ENCODE results near the gene TLCD1. TPM values are rescaled to one million over a fixed set of nuclear protein-coding genes. Genes with fewer than 3 reads are reported as not detected.
A peak's percentile ranks its signal among the peaks of the same experiment; 100 is the strongest.

TLCD1 gene
- total and polyA plus RNA-seq, 2 experiments from 2014 or later: 26.5 to 47.0 TPM

DNA sequence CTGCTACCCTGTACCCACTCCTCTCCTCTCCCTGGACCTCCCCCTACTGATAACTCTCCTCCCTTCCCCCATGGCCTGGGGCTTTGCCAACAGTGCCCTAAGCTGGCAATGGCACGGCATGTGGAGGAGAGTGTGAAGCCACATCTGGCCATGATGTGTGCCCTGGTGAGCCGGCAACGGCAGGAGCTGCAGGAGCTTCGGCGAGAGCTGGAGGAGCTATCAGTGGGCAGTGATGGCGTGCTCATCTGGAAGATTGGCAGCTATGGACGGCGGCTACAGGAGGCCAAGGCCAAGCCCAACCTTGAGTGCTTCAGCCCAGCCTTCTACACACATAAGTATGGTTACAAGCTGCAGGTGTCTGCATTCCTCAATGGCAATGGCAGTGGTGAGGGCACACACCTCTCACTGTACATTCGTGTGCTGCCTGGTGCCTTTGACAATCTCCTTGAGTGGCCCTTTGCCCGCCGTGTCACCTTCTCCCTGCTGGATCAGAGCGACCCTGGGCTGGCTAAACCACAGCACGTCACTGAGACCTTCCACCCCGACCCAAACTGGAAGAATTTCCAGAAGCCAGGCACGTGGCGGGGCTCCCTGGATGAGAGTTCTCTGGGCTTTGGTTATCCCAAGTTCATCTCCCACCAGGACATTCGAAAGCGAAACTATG lies 23.0 kb upstream of the TLCD1 start:
- Histone ChIP-seq H3K4me2 (no peak overlapping the region), H3K4me1 (ENCODE audit: insufficient read depth) (peaks cover 28% of the 10 kb centered on the region), H3F3A (replicated peaks; ENCODE audit: low read depth) (peaks cover 73% of the 10 kb centered on the region), H3K9me2 (ENCODE audit: insufficient read depth) (no peaks in the 10 kb centered on the region), H4K20me1 (replicated peaks; ENCODE audit: insufficient read depth) (peaks cover 23% of the 10 kb centered on the region), H3K36me3 (ENCODE audit: insufficient read depth) (peaks cover 34% of the 10 kb centered on the region), H3K27me3 (ENCODE audit: insufficient read depth) (no peaks in the 10 kb centered on the region), H3K27ac (ENCODE audit: low read depth) (peak overlapping the region; percentile 99), H3K79me2 (replicated peaks; ENCODE audit: insufficient read depth) (peaks cover 32% of the 10 kb centered on the region), H2AFZ (no peak overlapping the region), H3K4me3 (no peak overlapping the region)
- peaks cover 80% of the 10 kb centered on the region for H3K36me3 Mint-ChIP-seq (ENCODE audit: low read depth)
- no peak overlapping the region for H3K4me3 Mint-ChIP-seq
- H3K9me3 Mint-ChIP-seq: no peaks in the 10 kb centered on the region
- H3K27ac Mint-ChIP-seq: 0 out of 2 replicates have a peak overlapping the region, but pooled peaks have one; percentile 83
- peaks cover 55% of the 10 kb centered on the region for H3K27me3 Mint-ChIP-seq (ENCODE audit: insufficient read depth, low read depth, poor library complexity)
- DNase-seq (ENCODE audit: low spot score) (no peak), ATAC-seq (no peak)
- TF ChIP-seq, protein P1, sequence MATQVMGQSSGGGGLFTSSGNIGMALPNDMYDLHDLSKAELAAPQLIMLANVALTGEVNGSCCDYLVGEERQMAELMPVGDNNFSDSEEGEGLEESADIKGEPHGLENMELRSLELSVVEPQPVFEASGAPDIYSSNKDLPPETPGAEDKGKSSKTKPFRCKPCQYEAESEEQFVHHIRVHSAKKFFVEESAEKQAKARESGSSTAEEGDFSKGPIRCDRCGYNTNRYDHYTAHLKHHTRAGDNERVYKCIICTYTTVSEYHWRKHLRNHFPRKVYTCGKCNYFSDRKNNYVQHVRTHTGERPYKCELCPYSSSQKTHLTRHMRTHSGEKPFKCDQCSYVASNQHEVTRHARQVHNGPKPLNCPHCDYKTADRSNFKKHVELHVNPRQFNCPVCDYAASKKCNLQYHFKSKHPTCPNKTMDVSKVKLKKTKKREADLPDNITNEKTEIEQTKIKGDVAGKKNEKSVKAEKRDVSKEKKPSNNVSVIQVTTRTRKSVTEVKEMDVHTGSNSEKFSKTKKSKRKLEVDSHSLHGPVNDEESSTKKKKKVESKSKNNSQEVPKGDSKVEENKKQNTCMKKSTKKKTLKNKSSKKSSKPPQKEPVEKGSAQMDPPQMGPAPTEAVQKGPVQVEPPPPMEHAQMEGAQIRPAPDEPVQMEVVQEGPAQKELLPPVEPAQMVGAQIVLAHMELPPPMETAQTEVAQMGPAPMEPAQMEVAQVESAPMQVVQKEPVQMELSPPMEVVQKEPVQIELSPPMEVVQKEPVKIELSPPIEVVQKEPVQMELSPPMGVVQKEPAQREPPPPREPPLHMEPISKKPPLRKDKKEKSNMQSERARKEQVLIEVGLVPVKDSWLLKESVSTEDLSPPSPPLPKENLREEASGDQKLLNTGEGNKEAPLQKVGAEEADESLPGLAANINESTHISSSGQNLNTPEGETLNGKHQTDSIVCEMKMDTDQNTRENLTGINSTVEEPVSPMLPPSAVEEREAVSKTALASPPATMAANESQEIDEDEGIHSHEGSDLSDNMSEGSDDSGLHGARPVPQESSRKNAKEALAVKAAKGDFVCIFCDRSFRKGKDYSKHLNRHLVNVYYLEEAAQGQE (IDR thresholded peaks at IDR 0.05; ENCODE audit: unreplicated experiment): no peak
- TF ChIP-seq JUNB (IDR thresholded peaks at IDR 0.05; ENCODE audit: unreplicated experiment): no peak
- TF ChIP-seq, protein P2, sequence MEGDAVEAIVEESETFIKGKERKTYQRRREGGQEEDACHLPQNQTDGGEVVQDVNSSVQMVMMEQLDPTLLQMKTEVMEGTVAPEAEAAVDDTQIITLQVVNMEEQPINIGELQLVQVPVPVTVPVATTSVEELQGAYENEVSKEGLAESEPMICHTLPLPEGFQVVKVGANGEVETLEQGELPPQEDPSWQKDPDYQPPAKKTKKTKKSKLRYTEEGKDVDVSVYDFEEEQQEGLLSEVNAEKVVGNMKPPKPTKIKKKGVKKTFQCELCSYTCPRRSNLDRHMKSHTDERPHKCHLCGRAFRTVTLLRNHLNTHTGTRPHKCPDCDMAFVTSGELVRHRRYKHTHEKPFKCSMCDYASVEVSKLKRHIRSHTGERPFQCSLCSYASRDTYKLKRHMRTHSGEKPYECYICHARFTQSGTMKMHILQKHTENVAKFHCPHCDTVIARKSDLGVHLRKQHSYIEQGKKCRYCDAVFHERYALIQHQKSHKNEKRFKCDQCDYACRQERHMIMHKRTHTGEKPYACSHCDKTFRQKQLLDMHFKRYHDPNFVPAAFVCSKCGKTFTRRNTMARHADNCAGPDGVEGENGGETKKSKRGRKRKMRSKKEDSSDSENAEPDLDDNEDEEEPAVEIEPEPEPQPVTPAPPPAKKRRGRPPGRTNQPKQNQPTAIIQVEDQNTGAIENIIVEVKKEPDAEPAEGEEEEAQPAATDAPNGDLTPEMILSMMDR (conservative IDR thresholded peaks at IDR 0.05; ENCODE audit: low read depth in 2 of 2): no peak
- H3K4me1 Mint-ChIP-seq: peaks cover 40% of the 10 kb centered on the region

DNA sequence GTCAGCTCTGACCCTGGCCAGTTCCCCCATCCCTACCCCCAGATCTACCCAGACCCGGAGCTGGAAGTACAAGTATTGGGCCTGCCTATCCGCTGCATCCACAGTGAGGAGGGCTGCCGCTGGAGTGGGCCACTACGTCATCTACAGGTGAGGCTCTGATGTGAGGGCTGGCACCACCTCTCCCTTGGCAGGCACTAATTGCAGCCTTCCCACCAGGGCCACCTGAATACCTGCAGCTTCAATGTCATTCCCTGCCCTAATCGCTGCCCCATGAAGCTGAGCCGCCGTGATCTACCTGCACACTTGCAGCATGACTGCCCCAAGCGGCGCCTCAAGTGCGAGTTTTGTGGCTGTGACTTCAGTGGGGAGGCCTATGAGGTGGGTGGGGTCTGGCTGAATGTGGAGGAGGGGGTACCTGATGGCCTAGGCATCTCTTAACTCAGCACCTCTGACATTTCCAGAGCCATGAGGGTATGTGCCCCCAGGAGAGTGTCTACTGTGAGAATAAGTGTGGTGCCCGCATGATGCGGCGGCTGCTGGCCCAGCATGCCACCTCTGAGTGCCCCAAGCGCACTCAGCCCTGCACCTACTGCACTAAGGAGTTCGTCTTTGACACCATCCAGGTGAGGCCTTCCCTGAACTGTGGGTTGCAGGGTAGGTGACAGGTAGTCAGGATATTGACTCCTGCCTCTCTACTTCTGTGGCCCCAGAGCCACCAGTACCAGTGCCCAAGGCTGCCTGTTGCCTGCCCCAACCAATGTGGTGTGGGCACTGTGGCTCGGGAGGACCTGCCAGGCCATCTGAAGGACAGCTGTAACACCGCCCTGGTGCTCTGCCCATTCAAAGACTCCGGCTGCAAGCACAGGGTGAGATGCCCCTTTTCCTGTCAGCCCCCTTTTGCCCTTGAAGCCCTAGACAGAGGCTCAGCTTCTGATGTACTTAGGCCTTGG lies 22.0 kb upstream of the TLCD1 start:
- H3K4me3 Mint-ChIP-seq: peak overlapping the region; percentile 29; the same call in 2 of the 3 replicates
- H3K9me3 Mint-ChIP-seq: no peaks in the 10 kb centered on the region
- H3K4me1 ChIP-seq (ENCODE audit: insufficient read depth): peaks cover 28% of the 10 kb centered on the region
- peaks cover 20% of the 10 kb centered on the region for H4K20me1 ChIP-seq (replicated peaks; ENCODE audit: insufficient read depth)
- peaks cover 51% of the 10 kb centered on the region for H3K27me3 Mint-ChIP-seq (ENCODE audit: insufficient read depth, low read depth, poor library complexity)
- H3K27ac ChIP-seq (ENCODE audit: low read depth): peak overlapping the region; percentile 99; the same call in 1 of the 2 replicates
- ATAC-seq (no peak), DNase-seq (ENCODE audit: low spot score) (no peak)
- peak overlapping the region; percentile 98 for H3K27ac Mint-ChIP-seq
- no peaks in the 10 kb centered on the region for H3K27me3 ChIP-seq (ENCODE audit: insufficient read depth)
- H3K9me2 ChIP-seq (ENCODE audit: insufficient read depth): no peaks in the 10 kb centered on the region
- peaks cover 82% of the 10 kb centered on the region for H3K36me3 Mint-ChIP-seq (ENCODE audit: low read depth)
- no peak overlapping the region for H2AFZ ChIP-seq
- H3K36me3 ChIP-seq (ENCODE audit: insufficient read depth): peaks cover 34% of the 10 kb centered on the region
- H3K4me2 ChIP-seq: no peak overlapping the region
- H3K4me3 ChIP-seq: no peak overlapping the region
- peaks cover 68% of the 10 kb centered on the region for H3F3A ChIP-seq (replicated peaks; ENCODE audit: low read depth)
- H3K4me1 Mint-ChIP-seq: peaks cover 42% of the 10 kb centered on the region
- peaks cover 32% of the 10 kb centered on the region for H3K79me2 ChIP-seq (replicated peaks; ENCODE audit: insufficient read depth)
- no peak for TF ChIP-seq JUNB (IDR thresholded peaks at IDR 0.05; ENCODE audit: unreplicated experiment)
- TF ChIP-seq, protein P3, sequence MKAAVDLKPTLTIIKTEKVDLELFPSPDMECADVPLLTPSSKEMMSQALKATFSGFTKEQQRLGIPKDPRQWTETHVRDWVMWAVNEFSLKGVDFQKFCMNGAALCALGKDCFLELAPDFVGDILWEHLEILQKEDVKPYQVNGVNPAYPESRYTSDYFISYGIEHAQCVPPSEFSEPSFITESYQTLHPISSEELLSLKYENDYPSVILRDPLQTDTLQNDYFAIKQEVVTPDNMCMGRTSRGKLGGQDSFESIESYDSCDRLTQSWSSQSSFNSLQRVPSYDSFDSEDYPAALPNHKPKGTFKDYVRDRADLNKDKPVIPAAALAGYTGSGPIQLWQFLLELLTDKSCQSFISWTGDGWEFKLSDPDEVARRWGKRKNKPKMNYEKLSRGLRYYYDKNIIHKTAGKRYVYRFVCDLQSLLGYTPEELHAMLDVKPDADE (IDR thresholded peaks at IDR 0.05): no peak
- TF ChIP-seq, protein P4, sequence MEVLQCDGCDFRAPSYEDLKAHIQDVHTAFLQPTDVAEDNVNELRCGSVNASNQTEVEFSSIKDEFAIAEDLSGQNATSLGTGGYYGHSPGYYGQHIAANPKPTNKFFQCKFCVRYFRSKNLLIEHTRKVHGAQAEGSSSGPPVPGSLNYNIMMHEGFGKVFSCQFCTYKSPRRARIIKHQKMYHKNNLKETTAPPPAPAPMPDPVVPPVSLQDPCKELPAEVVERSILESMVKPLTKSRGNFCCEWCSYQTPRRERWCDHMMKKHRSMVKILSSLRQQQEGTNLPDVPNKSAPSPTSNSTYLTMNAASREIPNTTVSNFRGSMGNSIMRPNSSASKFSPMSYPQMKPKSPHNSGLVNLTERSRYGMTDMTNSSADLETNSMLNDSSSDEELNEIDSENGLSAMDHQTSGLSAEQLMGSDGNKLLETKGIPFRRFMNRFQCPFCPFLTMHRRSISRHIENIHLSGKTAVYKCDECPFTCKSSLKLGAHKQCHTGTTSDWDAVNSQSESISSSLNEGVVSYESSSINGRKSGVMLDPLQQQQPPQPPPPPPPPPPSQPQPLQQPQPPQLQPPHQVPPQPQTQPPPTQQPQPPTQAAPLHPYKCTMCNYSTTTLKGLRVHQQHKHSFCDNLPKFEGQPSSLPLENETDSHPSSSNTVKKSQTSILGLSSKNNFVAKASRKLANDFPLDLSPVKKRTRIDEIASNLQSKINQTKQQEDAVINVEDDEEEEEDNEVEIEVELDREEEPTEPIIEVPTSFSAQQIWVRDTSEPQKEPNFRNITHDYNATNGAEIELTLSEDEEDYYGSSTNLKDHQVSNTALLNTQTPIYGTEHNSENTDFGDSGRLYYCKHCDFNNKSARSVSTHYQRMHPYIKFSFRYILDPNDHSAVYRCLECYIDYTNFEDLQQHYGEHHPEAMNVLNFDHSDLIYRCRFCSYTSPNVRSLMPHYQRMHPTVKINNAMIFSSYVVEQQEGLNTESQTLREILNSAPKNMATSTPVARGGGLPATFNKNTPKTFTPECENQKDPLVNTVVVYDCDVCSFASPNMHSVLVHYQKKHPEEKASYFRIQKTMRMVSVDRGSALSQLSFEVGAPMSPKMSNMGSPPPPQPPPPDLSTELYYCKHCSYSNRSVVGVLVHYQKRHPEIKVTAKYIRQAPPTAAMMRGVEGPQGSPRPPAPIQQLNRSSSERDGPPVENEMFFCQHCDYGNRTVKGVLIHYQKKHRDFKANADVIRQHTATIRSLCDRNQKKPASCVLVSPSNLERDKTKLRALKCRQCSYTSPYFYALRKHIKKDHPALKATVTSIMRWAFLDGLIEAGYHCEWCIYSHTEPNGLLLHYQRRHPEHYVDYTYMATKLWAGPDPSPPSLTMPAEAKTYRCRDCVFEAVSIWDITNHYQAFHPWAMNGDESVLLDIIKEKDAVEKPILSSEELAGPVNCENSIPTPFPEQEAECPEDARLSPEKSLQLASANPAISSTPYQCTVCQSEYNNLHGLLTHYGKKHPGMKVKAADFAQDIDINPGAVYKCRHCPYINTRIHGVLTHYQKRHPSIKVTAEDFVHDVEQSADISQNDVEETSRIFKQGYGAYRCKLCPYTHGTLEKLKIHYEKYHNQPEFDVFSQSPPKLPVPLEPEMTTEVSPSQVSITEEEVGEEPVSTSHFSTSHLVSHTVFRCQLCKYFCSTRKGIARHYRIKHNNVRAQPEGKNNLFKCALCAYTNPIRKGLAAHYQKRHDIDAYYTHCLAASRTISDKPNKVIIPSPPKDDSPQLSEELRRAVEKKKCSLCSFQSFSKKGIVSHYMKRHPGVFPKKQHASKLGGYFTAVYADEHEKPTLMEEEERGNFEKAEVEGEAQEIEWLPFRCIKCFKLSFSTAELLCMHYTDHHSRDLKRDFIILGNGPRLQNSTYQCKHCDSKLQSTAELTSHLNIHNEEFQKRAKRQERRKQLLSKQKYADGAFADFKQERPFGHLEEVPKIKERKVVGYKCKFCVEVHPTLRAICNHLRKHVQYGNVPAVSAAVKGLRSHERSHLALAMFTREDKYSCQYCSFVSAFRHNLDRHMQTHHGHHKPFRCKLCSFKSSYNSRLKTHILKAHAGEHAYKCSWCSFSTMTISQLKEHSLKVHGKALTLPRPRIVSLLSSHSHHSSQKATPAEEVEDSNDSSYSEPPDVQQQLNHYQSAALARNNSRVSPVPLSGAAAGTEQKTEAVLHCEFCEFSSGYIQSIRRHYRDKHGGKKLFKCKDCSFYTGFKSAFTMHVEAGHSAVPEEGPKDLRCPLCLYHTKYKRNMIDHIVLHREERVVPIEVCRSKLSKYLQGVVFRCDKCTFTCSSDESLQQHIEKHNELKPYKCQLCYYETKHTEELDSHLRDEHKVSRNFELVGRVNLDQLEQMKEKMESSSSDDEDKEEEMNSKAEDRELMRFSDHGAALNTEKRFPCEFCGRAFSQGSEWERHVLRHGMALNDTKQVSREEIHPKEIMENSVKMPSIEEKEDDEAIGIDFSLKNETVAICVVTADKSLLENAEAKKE (CRISPR knock-in tag; IDR thresholded peaks at IDR 0.05): no peak

Data from GM23338 (cell line).